BE2C (cell line): Measurements from ENCODE around the gene TUBD1.

Experiments
- DNase-seq: peaks from one replicate; pipeline ENCODE4 v3.0.0-alpha.2; 2020
- H3K27me3 ChIP-seq: fragments of 250-450 bp; sonication (Bioruptor Pico); 2 replicates; pipeline ENCODE4 v1.5.1; 2020; ENCODE audit warnings: mild to moderate bottlenecking
- H3K36me3 ChIP-seq: fragments of 250-450 bp; sonication (Bioruptor Pico); 2 replicates; pipeline ENCODE4 v1.5.1; 2020; ENCODE audit warnings: mild to moderate bottlenecking
- H3K4me1 ChIP-seq: fragments of 250-450 bp; sonication (Bioruptor Pico); 2 replicates; pipeline ENCODE4 v1.5.1; 2020
- H3K4me3 ChIP-seq: 2 replicates; pipeline ENCODE4 v1.5.1; 2011; ENCODE audit warnings: low read depth, low read length
- H3K9me3 ChIP-seq: fragments of 250-450 bp; sonication (Bioruptor Pico); 2 replicates; pipeline ENCODE4 v1.5.1; 2020
- CTCF ChIP-seq: IDR thresholded peaks from 2 replicates; pipeline ENCODE4 v1.5.1; 2012; ENCODE audit warnings: mild to moderate bottlenecking, low read depth, low read length

Gene TUBD1

GRCh38 chr17:59826706-59827453, 65.9 kb downstream of the TUBD1 start:
- H3K4me3 ChIP-seq, result no peak overlapping the region
- no peak for DNase-seq
- no peak for TF ChIP-seq CTCF
- peaks cover 13% of the 10 kb centered on the region for H3K4me1 ChIP-seq
- H3K9me3 ChIP-seq, result no peaks in the 10 kb centered on the region
- H3K36me3 ChIP-seq, result peaks cover 7% of the 10 kb centered on the region
- no peaks in the 10 kb centered on the region for H3K27me3 ChIP-seq

GRCh38 chr17:59825533-59826322, 67.0 kb downstream of the TUBD1 start:
- peaks cover 13% of the 10 kb centered on the region for H3K4me1 ChIP-seq
- H3K4me3 ChIP-seq, result no peak overlapping the region
- DNase-seq, result no peak
- TF ChIP-seq CTCF, result no peak
- no peaks in the 10 kb centered on the region for H3K9me3 ChIP-seq
- H3K27me3 ChIP-seq, result no peaks in the 10 kb centered on the region
- H3K36me3 ChIP-seq, result peaks cover 7% of the 10 kb centered on the region

- no peak overlapping the region for H3K4me3 ChIP-seq
- H3K9me3 ChIP-seq, result no peaks in the 10 kb centered on the region
- no peaks in the 10 kb centered on the region for H3K4me1 ChIP-seq
- H3K27me3 ChIP-seq, result no peaks in the 10 kb centered on the region
- DNase-seq, result no peak
- no peak for TF ChIP-seq CTCF
- H3K36me3 ChIP-seq, result peaks cover 9% of the 10 kb centered on the region
Observed at GRCh38 chr17:59815965-59816364, 76.8 kb downstream of the TUBD1 start.

- no peak for DNase-seq
- H3K27me3 ChIP-seq, result no peaks in the 10 kb centered on the region
- H3K4me3 ChIP-seq, result no peak overlapping the region
- no peaks in the 10 kb centered on the region for H3K9me3 ChIP-seq
- no peaks in the 10 kb centered on the region for H3K4me1 ChIP-seq
- TF ChIP-seq CTCF, result no peak
- H3K36me3 ChIP-seq, result peaks cover 9% of the 10 kb centered on the region
Observed at GRCh38 chr17:59814685-59815084, 78.1 kb downstream of the TUBD1 start.

- Histone ChIP-seq H3K4me3 (no peak overlapping the region), H3K36me3 (peaks cover 6% of the 10 kb centered on the region), H3K9me3 (no peaks in the 10 kb centered on the region), H3K4me1 (no peaks in the 10 kb centered on the region), H3K27me3 (no peaks in the 10 kb centered on the region)
- DNase-seq, result no peak
- TF ChIP-seq CTCF, result no peak
Observed at GRCh38 chr17:59814276-59814675, 78.5 kb downstream of the TUBD1 start.

GRCh38 chr17:59812139-59812538, 80.6 kb downstream of the TUBD1 start:
- Histone ChIP-seq H3K27me3 (no peaks in the 10 kb centered on the region), H3K36me3 (peaks cover 6% of the 10 kb centered on the region), H3K9me3 (no peaks in the 10 kb centered on the region), H3K4me1 (no peaks in the 10 kb centered on the region), H3K4me3 (no peak overlapping the region)
- no peak for DNase-seq
- no peak for TF ChIP-seq CTCF
